NT2/D1 (cell line): ENCODE results near the gene ZNF555.
"Not testable (repeated sequence)": the region's sequence is repeated elsewhere in the genome, so short reads cannot be mapped to it uniquely, and the experiment has no call there.

Experiments used
- DNase-seq: peaks from one replicate; pipeline ENCODE4 v3.0.0-alpha.2; 2011; ENCODE audit warnings: low read depth, low spot score
- H3K27me3 ChIP-seq: 2 replicates; pipeline ENCODE4 v1.6.0; 2011; ENCODE audit warnings: mild to moderate bottlenecking; ENCODE audit not compliant: insufficient read length, insufficient read depth
- H3K36me3 ChIP-seq: 2 replicates; pipeline ENCODE4 v1.6.1; 2011; ENCODE audit warnings: mild to moderate bottlenecking, low read length, mixed read lengths; ENCODE audit not compliant: insufficient read depth, insufficient read length
- H3K4me1 ChIP-seq: 2 replicates; pipeline ENCODE4 v1.5.1; 2011; ENCODE audit not compliant: insufficient read depth, insufficient read length
- H3K4me3 ChIP-seq: 2 replicates; pipeline ENCODE4 v1.5.1; 2011; ENCODE audit warnings: low read depth; ENCODE audit not compliant: insufficient read length
- H3K9ac ChIP-seq: 2 replicates; pipeline ENCODE4 v1.6.0; 2011; ENCODE audit warnings: low read depth; ENCODE audit not compliant: insufficient read length
- H3K9me3 ChIP-seq: 2 replicates; pipeline ENCODE4 v1.5.1; 2011; ENCODE audit warnings: mild to moderate bottlenecking, low read length; ENCODE audit not compliant: insufficient read depth
- SUZ12 ChIP-seq: IDR thresholded peaks from 2 replicates; pipeline ENCODE4 v1.6.1; 2011; ENCODE audit not compliant: insufficient read length, insufficient read depth; ENCODE audit errors: extremely low read depth
- YY1 ChIP-seq: IDR thresholded peaks from 2 replicates; pipeline ENCODE4 v1.6.1; 2011; ENCODE audit not compliant: insufficient read length, insufficient read depth
- ZNF274 ChIP-seq: IDR thresholded peaks from 2 replicates; pipeline ENCODE4 v1.6.1; 2011; ENCODE audit warnings: mild to moderate bottlenecking, low read depth, low read length

The ZNF555 gene

GRCh38 chr19:2840794-2841791, at the start of gene ZNF555:
ZNF555 (plus strand) TSS chr19:2841475; CDS start chr19:2841573, 98 bp downstream.
- H3K36me3 ChIP-seq = peaks cover 15% of the 10 kb centered on the region
- peak; percentile 98 for DNase-seq
- peaks cover 3% of the 10 kb centered on the region for H3K4me1 ChIP-seq
- peak within 1 kb of the TSS; percentile 89 for H3K9ac ChIP-seq
- H3K27me3 ChIP-seq = peaks cover 7% of the 10 kb centered on the region
- peaks cover 41% of the 10 kb centered on the region for H3K9me3 ChIP-seq
- H3K4me3 ChIP-seq = peak within 1 kb of the TSS; percentile 82
- TF ChIP-seq SUZ12 (no peak), YY1 (no peak), ZNF274 (no peak)

- Histone ChIP-seq H3K4me3 (no peak overlapping the region), H3K27me3 (no peaks in the 10 kb centered on the region), H3K9me3 (no peaks in the 10 kb centered on the region), H3K4me1 (peaks cover 18% of the 10 kb centered on the region), H3K9ac (no peak overlapping the region), H3K36me3 (peaks cover 95% of the 10 kb centered on the region)
- no peak for DNase-seq
- TF ChIP-seq SUZ12 = no peak
- TF ChIP-seq YY1 = no peak
- no peak for TF ChIP-seq ZNF274
These were observed 49.4 kb upstream of the ZNF555 start for GRCh38 chr19:2791876-2792275.

GRCh38 chr19:2792666-2793065, 48.6 kb upstream of the ZNF555 start:
- not testable (repeated sequence) for H3K9me3 ChIP-seq, H3K9ac ChIP-seq, H3K27me3 ChIP-seq, DNase-seq, H3K4me3 ChIP-seq
- Histone ChIP-seq H3K4me1 (peaks cover 19% of the 10 kb centered on the region), H3K36me3 (peaks cover 96% of the 10 kb centered on the region)

- Histone ChIP-seq H3K27me3 (no peaks in the 10 kb centered on the region), H3K36me3 (peaks cover 96% of the 10 kb centered on the region), H3K4me3 (no peak overlapping the region), H3K9me3 (no peaks in the 10 kb centered on the region), H3K9ac (no peak overlapping the region), H3K4me1 (peaks cover 19% of the 10 kb centered on the region)
- TF ChIP-seq SUZ12 = no peak
- TF ChIP-seq ZNF274 = no peak
- TF ChIP-seq YY1 = no peak
- DNase-seq = no peak
These were observed 48.1 kb upstream of the ZNF555 start for GRCh38 chr19:2793126-2793525.

GRCh38 chr19:2793577-2793976, 47.7 kb upstream of the ZNF555 start:
- H3K4me1 ChIP-seq = peaks cover 17% of the 10 kb centered on the region
- H3K36me3 ChIP-seq = peaks cover 96% of the 10 kb centered on the region
- H3K27me3 ChIP-seq = no peaks in the 10 kb centered on the region
- no peaks in the 10 kb centered on the region for H3K9me3 ChIP-seq
- no peak overlapping the region for H3K4me3 ChIP-seq
- no peak for TF ChIP-seq ZNF274
- no peak for TF ChIP-seq YY1
- no peak for TF ChIP-seq SUZ12
- no peak overlapping the region for H3K9ac ChIP-seq
- DNase-seq = no peak

GRCh38 chr19:2795827-2796658, 45.2 kb upstream of the ZNF555 start:
- no peak for TF ChIP-seq YY1
- no peak for TF ChIP-seq SUZ12
- TF ChIP-seq ZNF274 = no peak
- DNase-seq = no peak
- Histone ChIP-seq H3K4me3 (no peak overlapping the region), H3K27me3 (no peaks in the 10 kb centered on the region), H3K9ac (no peak overlapping the region), H3K36me3 (peaks cover 97% of the 10 kb centered on the region), H3K9me3 (no peaks in the 10 kb centered on the region), H3K4me1 (peaks cover 15% of the 10 kb centered on the region)
